Loucy (cell line): ENCODE data around the gene SPATA21.

Source experiments
- H2AFZ ChIP-seq: fragments of 200-600 bp; sonication (generic); 2 replicates; pipeline ENCODE4 v1.6.0; 2016; ENCODE audit warnings: antibody characterized with exemption, mild to moderate bottlenecking, low read length, moderate library complexity
- H3F3A ChIP-seq: fragments of 200-600 bp; 2 replicates; pipeline ENCODE4 v1.6.0; 2016; ENCODE audit warnings: antibody characterized with exemption, low read depth, mild to moderate bottlenecking
- H3K27me3 ChIP-seq: fragments of 200-600 bp; sonication (generic); 2 replicates; pipeline ENCODE4 v1.6.1; 2014; ENCODE audit warnings: low read length, mild to moderate bottlenecking; ENCODE audit not compliant: insufficient read depth, poor library complexity, severe bottlenecking
- H3K36me3 ChIP-seq: fragments of 200-600 bp; sonication (generic); 2 replicates; pipeline ENCODE4 v1.6.1; 2016; ENCODE audit warnings: low read length; ENCODE audit not compliant: insufficient read depth
- H3K4me1 ChIP-seq: fragments of 200-600 bp; sonication (generic); 2 replicates; pipeline ENCODE4 v1.5.1; 2014; ENCODE audit warnings: low read length, mild to moderate bottlenecking; ENCODE audit not compliant: insufficient read depth, poor library complexity, severe bottlenecking
- H3K4me2 ChIP-seq: fragments of 200-600 bp; sonication (generic); 2 replicates; pipeline ENCODE4 v1.6.0; 2014; ENCODE audit warnings: antibody characterized with exemption, low read length, low read depth, mild to moderate bottlenecking; ENCODE audit not compliant: poor library complexity, severe bottlenecking
- H3K4me3 ChIP-seq: fragments of 200-600 bp; sonication (generic); 2 replicates; pipeline ENCODE4 v1.5.1; 2014; ENCODE audit warnings: low read length, mild to moderate bottlenecking, mixed read lengths; ENCODE audit not compliant: poor library complexity, severe bottlenecking
- H3K79me2 ChIP-seq: fragments of 200-600 bp; sonication (generic); 2 replicates; pipeline ENCODE4 v1.6.1; 2014; ENCODE audit warnings: low read length; ENCODE audit not compliant: insufficient read depth
- H3K9ac ChIP-seq: fragments of 200-600 bp; sonication (generic); 2 replicates; pipeline ENCODE4 v1.6.0; 2014; ENCODE audit warnings: mild to moderate bottlenecking, low read depth, low read length, moderate library complexity; ENCODE audit not compliant: poor library complexity, severe bottlenecking
- H3K9me2 ChIP-seq: fragments of 200-600 bp; sonication (generic); replicated peaks from 2 replicates; pipeline ENCODE4 v1.6.1; 2016; ENCODE audit warnings: low read depth, low read length, mixed read lengths
- H3K9me3 ChIP-seq: fragments of 200-600 bp; sonication (generic); 2 replicates; pipeline ENCODE4 v1.6.1; 2014; ENCODE audit warnings: mild to moderate bottlenecking, antibody characterized with exemption, low read length, low read depth; ENCODE audit not compliant: insufficient read depth
- H4K20me1 ChIP-seq: fragments of 200-600 bp; sonication (generic); 2 replicates; pipeline ENCODE4 v1.6.0; 2014; ENCODE audit warnings: antibody characterized with exemption, low read length, mild to moderate bottlenecking; ENCODE audit not compliant: insufficient read depth, poor library complexity, severe bottlenecking
- EZH2phosphoT487 ChIP-seq: fragments of 200-600 bp; IDR thresholded peaks from 2 replicates; pipeline ENCODE4 v1.6.1; 2018; ENCODE audit warnings: antibody characterized with exemption, mild to moderate bottlenecking, moderate library complexity, borderline replicate concordance
- TF ChIP-seq, protein P1 (sequence below): fragments of 200-600 bp; sonication (generic); conservative IDR thresholded peaks from 2 replicates; pipeline ENCODE4 v1.5.1; 2014; ENCODE audit warnings: mild to moderate bottlenecking, antibody characterized with exemption, low read length

The SPATA21 gene

DNA sequence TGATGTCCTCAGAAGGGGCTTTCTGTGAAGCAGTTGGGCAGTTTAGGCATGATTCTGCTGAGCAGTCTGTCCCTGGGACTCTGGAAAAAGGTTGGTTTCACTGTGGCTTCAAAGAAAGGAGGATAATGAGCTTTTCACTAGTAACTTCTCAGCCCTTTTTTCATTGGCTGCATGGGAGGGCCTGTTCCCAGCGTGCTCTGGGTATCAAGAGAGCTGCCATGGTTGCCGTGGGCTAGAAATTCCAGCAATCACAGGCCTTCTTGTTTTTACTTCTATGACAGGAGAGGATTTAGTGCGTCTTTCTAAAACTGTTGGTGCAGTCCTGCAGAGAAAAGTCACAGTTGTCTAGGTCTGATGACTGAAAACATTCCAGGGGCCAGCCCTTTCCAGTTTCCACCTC is 63.0 kb downstream of the SPATA21 start:
- no peaks in the 10 kb centered on the region for H3K36me3 ChIP-seq
- H3F3A ChIP-seq, result no peaks in the 10 kb centered on the region
- H3K79me2 ChIP-seq, result peaks cover 98% of the 10 kb centered on the region
- no peaks in the 10 kb centered on the region for H3K27me3 ChIP-seq
- peaks cover 78% of the 10 kb centered on the region for H4K20me1 ChIP-seq
- TF ChIP-seq, protein P1, sequence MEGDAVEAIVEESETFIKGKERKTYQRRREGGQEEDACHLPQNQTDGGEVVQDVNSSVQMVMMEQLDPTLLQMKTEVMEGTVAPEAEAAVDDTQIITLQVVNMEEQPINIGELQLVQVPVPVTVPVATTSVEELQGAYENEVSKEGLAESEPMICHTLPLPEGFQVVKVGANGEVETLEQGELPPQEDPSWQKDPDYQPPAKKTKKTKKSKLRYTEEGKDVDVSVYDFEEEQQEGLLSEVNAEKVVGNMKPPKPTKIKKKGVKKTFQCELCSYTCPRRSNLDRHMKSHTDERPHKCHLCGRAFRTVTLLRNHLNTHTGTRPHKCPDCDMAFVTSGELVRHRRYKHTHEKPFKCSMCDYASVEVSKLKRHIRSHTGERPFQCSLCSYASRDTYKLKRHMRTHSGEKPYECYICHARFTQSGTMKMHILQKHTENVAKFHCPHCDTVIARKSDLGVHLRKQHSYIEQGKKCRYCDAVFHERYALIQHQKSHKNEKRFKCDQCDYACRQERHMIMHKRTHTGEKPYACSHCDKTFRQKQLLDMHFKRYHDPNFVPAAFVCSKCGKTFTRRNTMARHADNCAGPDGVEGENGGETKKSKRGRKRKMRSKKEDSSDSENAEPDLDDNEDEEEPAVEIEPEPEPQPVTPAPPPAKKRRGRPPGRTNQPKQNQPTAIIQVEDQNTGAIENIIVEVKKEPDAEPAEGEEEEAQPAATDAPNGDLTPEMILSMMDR, result no peak
- TF ChIP-seq EZH2phosphoT487, result no peak
- H3K9ac ChIP-seq, result no peak overlapping the region
- no peaks in the 10 kb centered on the region for H3K9me2 ChIP-seq
- H2AFZ ChIP-seq, result no peak overlapping the region
- H3K4me3 ChIP-seq, result no peak overlapping the region
- H3K9me3 ChIP-seq, result no peaks in the 10 kb centered on the region
- peaks cover 20% of the 10 kb centered on the region for H3K4me1 ChIP-seq
- H3K4me2 ChIP-seq, result no peak overlapping the region

DNA sequence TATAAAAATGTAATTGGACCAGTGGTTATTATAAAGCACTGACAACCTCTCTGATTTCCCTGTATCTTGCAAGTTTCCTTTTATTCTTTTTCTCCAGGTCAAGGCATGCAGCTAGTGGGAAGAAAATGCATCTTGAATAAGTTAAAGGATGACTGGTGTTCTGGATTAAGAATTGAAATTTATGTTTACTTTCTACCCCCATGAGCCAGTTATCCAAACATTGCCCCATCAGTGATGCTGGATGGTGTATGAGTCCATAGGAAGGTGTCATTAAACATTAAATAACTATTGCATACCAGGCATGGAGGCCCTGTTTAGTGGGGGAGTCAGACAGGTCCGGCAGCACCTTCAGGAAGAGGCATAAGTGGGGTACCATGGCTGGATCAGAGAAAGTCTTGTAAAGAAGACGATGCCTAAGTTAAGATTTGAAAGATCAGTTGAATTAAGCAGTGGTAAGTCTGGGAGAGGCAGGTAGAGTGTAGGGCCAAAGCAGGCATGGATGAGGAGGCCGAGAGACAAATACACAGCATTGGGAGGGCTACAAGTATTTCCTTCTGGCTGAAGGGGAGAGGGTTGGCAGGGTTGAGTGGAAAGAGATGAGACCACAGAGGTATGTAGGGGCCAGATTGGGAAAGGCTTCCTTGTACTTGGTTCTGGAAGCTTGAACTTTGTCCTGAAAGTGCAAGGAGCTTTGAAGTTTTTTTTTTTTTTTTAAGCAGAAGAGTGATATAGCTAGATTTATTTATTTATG is 64.5 kb downstream of the SPATA21 start:
- Histone ChIP-seq H3K9me2 (no peaks in the 10 kb centered on the region), H3K4me1 (peaks cover 29% of the 10 kb centered on the region), H3K79me2 (peaks cover 98% of the 10 kb centered on the region), H3K4me3 (no peak overlapping the region), H3K9me3 (no peaks in the 10 kb centered on the region), H3K4me2 (peak overlapping the region; percentile 19), H2AFZ (no peak overlapping the region), H3K27me3 (no peaks in the 10 kb centered on the region), H3K36me3 (no peaks in the 10 kb centered on the region), H3F3A (no peaks in the 10 kb centered on the region), H4K20me1 (peaks cover 85% of the 10 kb centered on the region), H3K9ac (no peak overlapping the region)
- TF ChIP-seq EZH2phosphoT487, result no peak
- TF ChIP-seq, protein P1, result no peak

DNA sequence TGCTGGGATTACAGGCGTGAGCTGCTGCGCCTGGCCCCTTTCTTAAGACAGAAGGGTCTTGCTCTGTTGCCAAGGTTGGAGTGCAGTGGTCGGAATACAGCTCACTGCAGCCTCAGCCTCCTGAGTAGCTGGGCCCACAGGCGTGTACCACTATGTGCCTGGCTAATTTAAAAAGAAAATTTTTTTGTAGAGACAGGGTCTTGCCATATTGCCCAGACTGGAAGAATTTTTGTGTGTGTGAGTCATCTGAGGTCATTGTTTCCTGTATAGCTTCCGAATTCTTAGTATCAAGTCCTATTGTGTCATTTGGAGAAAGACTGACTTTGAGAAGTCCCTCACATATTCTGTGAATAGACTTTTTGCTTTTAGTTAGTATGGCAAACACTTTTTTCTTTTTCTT is 65.5 kb downstream of the SPATA21 start:
- H3K79me2 ChIP-seq, result peaks cover 92% of the 10 kb centered on the region
- peak overlapping the region; percentile 41 for H3K4me2 ChIP-seq
- no peak overlapping the region for H3K4me3 ChIP-seq
- no peaks in the 10 kb centered on the region for H3K36me3 ChIP-seq
- TF ChIP-seq, protein P1, result no peak
- TF ChIP-seq EZH2phosphoT487, result no peak
- H3K4me1 ChIP-seq, result peaks cover 29% of the 10 kb centered on the region
- H4K20me1 ChIP-seq, result peaks cover 78% of the 10 kb centered on the region
- no peaks in the 10 kb centered on the region for H3K27me3 ChIP-seq
- no peaks in the 10 kb centered on the region for H3K9me2 ChIP-seq
- no peak overlapping the region for H2AFZ ChIP-seq
- no peak overlapping the region for H3K9ac ChIP-seq
- H3K9me3 ChIP-seq, result no peaks in the 10 kb centered on the region
- no peaks in the 10 kb centered on the region for H3F3A ChIP-seq
